ENCODE measurements around the gene CHCHD3.

Gene CHCHD3

GRCh38 chr7:132815696-132816311, 266.1 kb downstream of the CHCHD3 start:
- DNase-seq (ENCODE audit: low spot score) = no peak

- DNase-seq (ENCODE audit: low spot score) = no peak
These were observed 266.8 kb downstream of the CHCHD3 start for GRCh38 chr7:132815130-132815529.

- no peak for DNase-seq (ENCODE audit: low spot score)
These were observed 271.3 kb downstream of the CHCHD3 start for GRCh38 chr7:132810561-132810960.

GRCh38 chr7:132806834-132807233, 275.1 kb downstream of the CHCHD3 start:
- DNase-seq (ENCODE audit: low spot score) = no peak

GRCh38 chr7:132805766-132806165, 276.1 kb downstream of the CHCHD3 start:
- DNase-seq (ENCODE audit: low spot score) = no peak

GRCh38 chr7:132804849-132805485, 276.9 kb downstream of the CHCHD3 start:
- DNase-seq (ENCODE audit: low spot score) = no peak

GRCh38 chr7:132800522-132800921, 281.4 kb downstream of the CHCHD3 start:
- no peak for DNase-seq (ENCODE audit: low spot score)

- DNase-seq (ENCODE audit: low spot score) = no peak
These were observed 282.8 kb downstream of the CHCHD3 start for GRCh38 chr7:132799081-132799413.

- DNase-seq (ENCODE audit: low spot score) = no peak
These were observed 284.7 kb downstream of the CHCHD3 start for GRCh38 chr7:132797152-132797551.

GRCh38 chr7:132793474-132793873, 288.4 kb downstream of the CHCHD3 start:
- no peak for DNase-seq (ENCODE audit: low spot score)

GRCh38 chr7:132791036-132791435, 290.9 kb downstream of the CHCHD3 start:
- DNase-seq (ENCODE audit: low spot score) = no peak

- DNase-seq (ENCODE audit: low spot score) = no peak
These were observed 291.8 kb downstream of the CHCHD3 start for GRCh38 chr7:132790104-132790503.

GRCh38 chr7:132789281-132789680, 292.6 kb downstream of the CHCHD3 start:
- no peak for DNase-seq (ENCODE audit: low spot score)

GRCh38 chr7:132785870-132786269, 296.0 kb downstream of the CHCHD3 start:
- DNase-seq (ENCODE audit: low spot score) = no peak

- DNase-seq (ENCODE audit: low spot score) = no peak
These were observed 297.5 kb downstream of the CHCHD3 start for GRCh38 chr7:132784406-132784805.

GRCh38 chr7:132783824-132784223, 298.1 kb downstream of the CHCHD3 start:
- no peak for DNase-seq (ENCODE audit: low spot score)

GRCh38 chr7:132782777-132783640, 298.9 kb downstream of the CHCHD3 start:
- no peak for DNase-seq (ENCODE audit: low spot score)

- DNase-seq (ENCODE audit: low spot score) = no peak
These were observed 301.1 kb downstream of the CHCHD3 start for GRCh38 chr7:132780822-132781221.

GRCh38 chr7:132779164-132779563, 302.7 kb downstream of the CHCHD3 start:
- DNase-seq (ENCODE audit: low spot score) = no peak

- DNase-seq (ENCODE audit: low spot score) = no peak
These were observed 303.1 kb downstream of the CHCHD3 start for GRCh38 chr7:132778761-132779160.

- no peak for DNase-seq (ENCODE audit: low spot score)
These were observed 303.9 kb downstream of the CHCHD3 start for GRCh38 chr7:132777956-132778355.

- DNase-seq (ENCODE audit: low spot score) = no peak
These were observed 304.5 kb downstream of the CHCHD3 start for GRCh38 chr7:132777414-132777813.

- no peak for DNase-seq (ENCODE audit: low spot score)
These were observed 305.8 kb downstream of the CHCHD3 start for GRCh38 chr7:132776048-132776620.
